Neural cell (in vitro differentiated cells): ENCODE results near the gene CACNA1D.

ENCODE experiments used
- CTCF ChIP-seq: fragments of 450-650 bp; IDR thresholded peaks from 2 replicates; pipeline ENCODE4 v1.5.1; 2014; ENCODE audit warnings: antibody characterized with exemption, mild to moderate bottlenecking, moderate library complexity; ENCODE audit not compliant: poor library complexity, severe bottlenecking
- EP300 ChIP-seq: fragments of 450-650 bp; conservative IDR thresholded peaks from 2 replicates; pipeline ENCODE4 v1.6.1; 2014; ENCODE audit warnings: antibody characterized with exemption, mild to moderate bottlenecking, moderate library complexity; ENCODE audit not compliant: poor library complexity, severe bottlenecking
- MXI1 ChIP-seq: fragments of 450-650 bp; conservative IDR thresholded peaks from 2 replicates; pipeline ENCODE4 v1.6.1; 2014; ENCODE audit warnings: antibody characterized with exemption, mild to moderate bottlenecking; ENCODE audit not compliant: poor library complexity, severe bottlenecking
- TAF1 ChIP-seq: IDR thresholded peaks from 2 replicates; pipeline ENCODE4 v1.6.1; 2012; ENCODE audit warnings: low read depth

- TF ChIP-seq CTCF (no peak), EP300 (no peak), MXI1 (no peak), TAF1 (no peak)
These were observed 310.5 kb downstream of the CACNA1D start for GRCh38 chr3:53804697-53805462.
